ENCODE measurements around the gene SLC2A9.

DNA sequence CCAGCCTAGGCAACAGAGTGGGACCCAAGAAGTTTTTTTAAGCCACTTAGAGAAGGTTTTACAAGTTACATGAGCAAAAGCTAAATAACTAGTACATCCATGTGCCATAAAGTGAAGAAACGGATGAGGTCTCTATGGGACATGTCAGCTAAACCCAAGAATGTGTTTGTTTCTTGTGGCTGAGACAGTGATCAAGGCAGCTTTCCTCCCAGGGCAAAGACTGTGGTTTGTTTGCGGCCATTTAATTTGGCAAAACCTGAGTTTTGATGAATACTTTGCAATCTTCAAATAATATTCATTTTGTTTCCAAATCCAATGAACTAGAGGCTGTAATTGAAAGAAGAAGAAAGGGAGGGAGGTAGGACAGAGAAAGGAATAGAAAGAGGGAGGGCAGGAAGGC lies 44.9 kb upstream of the SLC2A9 start:
- TF ChIP-seq EZH2 (IDR thresholded peaks at IDR 0.05; ENCODE audit: borderline replicate concordance, insufficient read depth, low read length, poor library complexity, severe bottlenecking) (no peak), POLR2AphosphoS5 (IDR thresholded peaks at IDR 0.05) (no peak)
